RKO (cell line): ENCODE results near the gene FHAD1.
A peak's percentile ranks its signal among the peaks of the same experiment; 100 is the strongest.
"Not testable (repeated sequence)": the region's sequence is repeated elsewhere in the genome, so short reads cannot be mapped to it uniquely, and the experiment has no call there.

Experiments used
- DNase-seq: peaks from one replicate; pipeline ENCODE4 v3.0.0-alpha.2; 2016; ENCODE audit warnings: low spot score

FHAD1 gene

GRCh38 chr1:15276691-15277446, 29.8 kb downstream of the FHAD1 start:
- no peak for DNase-seq

DNA sequence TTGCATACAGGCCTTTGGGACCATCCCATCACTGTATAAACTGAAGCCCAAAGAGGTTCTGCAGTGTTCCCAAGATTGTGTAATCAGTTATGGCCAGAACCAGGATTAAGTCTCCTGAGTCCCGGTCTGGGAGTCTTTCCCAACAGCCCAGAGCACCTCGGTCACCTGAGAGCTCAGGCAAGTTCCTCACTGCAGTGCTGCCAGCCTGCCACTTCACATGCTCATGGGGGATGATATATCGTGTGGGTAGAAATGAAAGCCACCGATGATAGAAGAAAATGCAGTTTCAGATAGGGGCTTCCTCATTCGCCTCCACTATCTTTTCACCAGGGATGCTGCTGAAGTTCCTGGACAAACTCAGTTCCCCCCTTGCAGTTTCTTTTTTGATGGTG, 30.4 kb downstream of the FHAD1 start:
- DNase-seq = no peak

- DNase-seq = no peak
Measured at GRCh38 chr1:15277933-15278332, 30.9 kb downstream of the FHAD1 start.

DNA sequence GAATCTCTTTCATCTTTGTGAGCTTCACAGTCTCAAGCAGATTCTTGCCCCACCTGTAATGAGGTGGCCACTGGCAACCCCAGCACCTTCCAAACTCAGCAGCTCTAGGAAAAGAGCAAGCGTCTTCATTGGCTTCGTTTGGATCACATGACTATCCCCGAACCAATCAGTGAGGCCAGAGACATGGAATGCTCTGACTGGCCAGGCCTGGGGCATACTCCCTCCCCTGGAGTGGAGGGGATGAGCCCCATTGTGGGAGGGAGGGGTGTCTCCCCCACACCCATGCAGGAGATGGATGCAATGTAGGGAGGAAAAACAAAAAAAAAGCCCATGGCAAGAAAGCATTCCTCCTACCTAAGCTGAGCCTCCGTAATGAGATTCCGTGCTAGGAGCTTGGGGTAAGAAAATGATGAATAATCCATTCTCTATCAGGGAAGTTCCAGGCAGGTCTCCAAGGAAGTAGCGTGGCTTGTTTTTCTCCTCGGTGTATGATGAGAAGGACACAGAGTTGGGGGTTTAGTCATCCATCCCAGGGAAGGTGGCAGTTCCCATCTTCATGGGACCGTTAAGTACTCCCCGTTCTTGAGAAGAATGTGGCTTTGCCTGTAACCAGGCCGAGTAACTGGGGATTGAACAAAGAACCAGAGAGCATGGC, 32.7 kb downstream of the FHAD1 start:
- DNase-seq = no peak

DNA sequence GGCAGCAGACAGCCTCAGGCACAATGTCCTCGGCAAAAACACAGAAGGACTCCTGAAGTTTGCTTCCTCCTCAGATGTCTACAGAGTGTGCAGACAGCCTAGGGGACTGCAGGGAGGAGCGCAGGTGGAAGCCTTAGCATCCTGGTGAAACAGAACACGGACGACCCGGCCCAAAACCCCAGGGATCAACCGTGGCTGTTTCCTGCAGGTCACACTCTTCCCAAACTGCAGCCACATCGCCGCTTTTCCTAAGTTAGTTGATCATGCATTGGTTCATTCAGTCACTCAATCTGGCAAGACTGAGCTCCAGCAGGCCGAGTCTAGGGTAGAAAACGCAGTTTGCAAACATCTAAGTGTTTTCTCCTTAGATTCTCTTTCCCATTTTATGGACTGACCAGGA, 33.4 kb downstream of the FHAD1 start:
- DNase-seq = no peak

GRCh38 chr1:15282038-15282437, 35.0 kb downstream of the FHAD1 start:
- DNase-seq = no peak

DNA sequence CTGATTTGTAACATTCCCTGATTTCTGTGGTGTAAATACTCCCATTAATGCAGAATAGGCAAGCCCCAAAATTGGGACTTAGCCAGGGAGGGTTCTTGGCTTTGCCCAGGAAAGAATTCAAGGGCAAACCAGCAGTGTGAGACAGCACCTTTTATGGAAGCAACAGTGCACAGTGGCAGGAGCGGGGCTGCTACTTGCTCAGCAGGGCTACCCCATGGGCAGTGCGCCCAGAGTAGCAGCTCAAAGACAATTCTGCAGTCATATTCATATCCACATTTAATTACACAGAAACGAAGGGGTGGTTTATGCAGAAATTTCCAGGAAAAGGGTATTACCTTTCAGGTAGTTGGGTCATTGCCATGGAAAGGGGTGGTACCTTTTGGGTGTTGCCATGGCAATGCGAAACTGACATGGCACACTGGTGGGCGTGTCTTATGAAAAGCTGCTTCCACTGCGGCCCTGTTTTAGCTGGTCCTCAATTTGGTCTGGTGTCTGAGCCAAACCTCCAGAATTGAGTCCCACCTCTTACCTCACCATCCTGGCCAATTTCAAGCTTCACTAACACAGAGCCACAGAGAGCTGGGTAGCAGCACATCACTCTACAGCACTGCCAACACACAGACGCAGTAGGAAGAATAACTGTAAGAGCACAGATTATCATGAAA, 35.9 kb downstream of the FHAD1 start:
- no peak for DNase-seq

DNA sequence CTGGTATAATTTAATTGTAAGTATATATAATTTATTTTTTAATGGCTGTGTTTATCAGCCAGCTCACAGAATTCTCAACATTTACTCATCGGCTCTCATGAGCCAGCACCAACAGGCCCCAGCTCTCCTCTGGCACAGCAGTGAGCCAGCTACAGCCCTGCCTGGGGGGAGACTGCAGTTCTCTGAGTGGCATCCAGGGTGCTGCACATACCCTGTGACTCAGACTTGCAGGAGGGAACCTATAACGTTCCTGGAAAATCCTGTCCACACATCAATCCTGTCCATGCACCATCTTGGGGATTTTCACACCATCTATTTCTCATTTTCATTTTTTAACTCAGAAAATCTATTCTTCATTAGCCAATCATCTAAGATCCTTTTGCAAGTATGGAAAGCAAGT, 36.5 kb downstream of the FHAD1 start:
- peak; percentile 63 for DNase-seq

DNA sequence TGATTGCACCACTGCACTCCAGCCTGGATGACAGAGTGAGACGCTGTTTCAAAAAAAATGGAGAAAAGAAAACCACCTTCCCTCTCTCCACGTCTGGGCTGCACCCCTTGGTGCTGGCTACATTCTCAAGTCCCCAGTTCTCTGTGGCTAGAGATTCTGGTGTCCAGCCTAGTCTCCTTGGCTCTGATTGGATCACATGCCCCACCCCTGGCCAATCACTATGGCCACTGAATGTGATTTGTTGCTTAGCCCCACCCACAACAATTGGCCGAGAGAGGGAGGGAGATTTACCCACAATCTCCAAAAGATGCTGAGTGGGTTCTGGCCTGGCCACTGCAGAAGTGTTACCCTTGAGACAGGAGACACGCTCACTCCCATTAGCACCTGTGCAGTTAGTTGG, 39.4 kb downstream of the FHAD1 start:
- no peak for DNase-seq

DNA sequence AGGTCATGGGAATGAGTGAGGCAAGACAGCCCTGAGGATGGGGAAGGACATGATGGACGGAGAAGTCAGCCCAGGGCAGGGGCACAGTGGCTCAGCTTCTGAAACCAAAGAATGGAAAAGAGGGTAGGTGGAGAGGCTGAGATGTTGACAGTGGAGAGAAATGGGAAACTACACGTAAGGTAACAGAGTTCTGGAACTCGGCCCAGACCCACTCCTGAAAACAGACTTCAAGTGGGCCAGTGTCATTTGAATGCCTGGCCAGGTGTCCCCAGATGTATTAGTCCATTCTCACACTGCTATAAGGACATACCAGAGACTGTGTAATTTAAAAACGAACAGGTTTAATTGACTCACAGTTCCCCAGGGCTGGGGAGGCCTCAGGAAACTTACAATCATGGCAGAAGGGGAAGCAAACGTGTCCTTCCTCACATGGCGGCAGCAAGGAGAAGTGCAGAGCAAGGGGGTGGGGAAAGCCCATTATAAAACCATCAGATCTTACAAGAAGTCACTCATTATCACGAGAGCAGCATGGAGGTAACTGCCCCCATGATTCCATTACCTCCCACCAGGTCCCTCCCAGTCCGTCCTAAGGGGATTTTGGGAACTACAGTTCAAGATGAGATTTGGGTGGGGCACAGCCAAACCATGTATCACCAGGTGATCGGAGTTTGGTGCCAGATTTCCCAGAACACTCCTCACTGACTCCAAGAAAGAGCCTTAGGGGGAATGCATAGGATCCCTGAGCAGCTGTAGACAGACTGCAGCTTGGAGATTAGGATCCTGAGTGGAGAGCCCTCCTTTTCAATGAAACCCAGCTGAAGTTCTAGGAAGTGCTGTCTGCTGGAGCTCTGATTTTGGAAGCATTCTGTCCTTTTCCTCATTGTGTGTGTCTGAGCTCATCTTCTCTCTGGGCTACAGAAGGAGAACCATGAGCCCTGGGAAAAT, 40.3 kb downstream of the FHAD1 start:
- DNase-seq = no peak

DNA sequence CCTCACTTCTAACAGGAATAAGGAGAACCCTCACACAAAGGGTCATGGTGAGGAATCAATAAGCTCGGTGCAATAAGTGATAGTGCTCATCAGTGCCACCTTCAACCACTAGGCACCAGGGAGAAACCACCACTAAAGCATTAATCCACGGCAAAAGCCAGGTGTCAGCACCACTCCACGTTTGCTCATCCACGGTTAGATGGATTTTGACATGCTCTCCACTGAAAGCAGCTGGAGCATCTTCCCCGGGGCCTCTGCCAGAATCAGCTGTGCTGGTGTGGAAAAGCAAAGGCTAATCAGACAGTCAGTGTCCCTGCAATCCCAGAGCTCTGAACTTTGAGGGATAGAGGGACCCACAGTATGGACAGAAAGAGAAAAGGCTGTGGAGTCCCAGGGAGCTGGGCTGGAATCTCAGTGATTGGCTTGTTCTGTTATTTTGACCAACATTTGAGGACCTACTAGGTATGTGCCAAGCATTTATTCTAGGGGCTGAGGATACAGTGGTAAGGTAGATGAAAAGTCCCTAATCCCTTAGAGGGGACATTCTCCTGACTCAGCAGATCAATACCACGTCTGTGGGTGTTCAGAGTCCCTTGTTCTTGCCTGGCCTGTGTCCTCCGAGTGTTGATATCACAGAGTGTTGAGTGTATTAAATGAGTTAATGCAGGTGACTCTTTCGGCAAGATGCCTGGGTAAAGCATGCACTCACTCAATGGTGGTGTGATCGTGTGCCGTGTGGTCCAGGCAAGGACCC, 41.3 kb downstream of the FHAD1 start:
- no peak for DNase-seq

DNA sequence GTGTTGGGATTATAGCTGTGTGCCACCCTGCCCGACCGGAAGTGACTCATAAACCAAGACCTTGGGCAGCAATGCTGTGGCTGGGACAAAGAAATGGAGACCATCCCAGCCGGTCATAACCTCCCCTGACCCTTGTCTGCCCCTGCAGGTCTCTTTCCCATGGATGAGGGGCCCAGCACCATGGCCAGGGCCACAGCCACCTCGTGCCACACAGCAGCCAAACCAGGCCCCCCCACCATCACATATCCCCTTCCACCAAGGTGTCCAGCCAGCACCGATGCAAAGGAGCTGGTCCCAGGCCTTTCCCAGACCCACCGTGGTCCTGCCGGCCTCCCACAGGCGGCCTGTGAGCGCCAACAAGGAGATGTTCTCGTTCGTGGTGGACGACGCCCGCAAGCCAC, 42.2 kb downstream of the FHAD1 start:
- DNase-seq = peak; percentile 11

- peak; percentile 74 for DNase-seq
Measured at GRCh38 chr1:15290382-15290781, 43.4 kb downstream of the FHAD1 start.

DNA sequence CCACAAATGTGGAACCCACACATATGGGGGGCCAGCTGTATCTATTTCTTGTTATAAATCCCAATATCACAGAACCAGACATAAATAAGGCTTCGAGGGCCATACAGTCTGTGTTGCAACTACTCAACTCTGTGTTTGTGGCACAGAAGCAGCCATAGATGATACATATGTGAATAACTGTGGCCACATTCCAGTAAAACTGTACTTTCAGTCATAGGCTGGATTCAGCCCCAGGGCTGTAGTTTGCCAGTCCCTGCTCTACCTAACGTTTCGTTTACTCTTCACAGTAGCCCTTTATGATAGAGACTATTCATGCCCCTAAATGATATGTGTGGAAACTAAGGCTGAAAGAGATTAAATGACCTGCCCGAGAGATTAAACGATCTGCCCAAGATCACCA, 48.7 kb downstream of the FHAD1 start:
- DNase-seq = no peak

DNA sequence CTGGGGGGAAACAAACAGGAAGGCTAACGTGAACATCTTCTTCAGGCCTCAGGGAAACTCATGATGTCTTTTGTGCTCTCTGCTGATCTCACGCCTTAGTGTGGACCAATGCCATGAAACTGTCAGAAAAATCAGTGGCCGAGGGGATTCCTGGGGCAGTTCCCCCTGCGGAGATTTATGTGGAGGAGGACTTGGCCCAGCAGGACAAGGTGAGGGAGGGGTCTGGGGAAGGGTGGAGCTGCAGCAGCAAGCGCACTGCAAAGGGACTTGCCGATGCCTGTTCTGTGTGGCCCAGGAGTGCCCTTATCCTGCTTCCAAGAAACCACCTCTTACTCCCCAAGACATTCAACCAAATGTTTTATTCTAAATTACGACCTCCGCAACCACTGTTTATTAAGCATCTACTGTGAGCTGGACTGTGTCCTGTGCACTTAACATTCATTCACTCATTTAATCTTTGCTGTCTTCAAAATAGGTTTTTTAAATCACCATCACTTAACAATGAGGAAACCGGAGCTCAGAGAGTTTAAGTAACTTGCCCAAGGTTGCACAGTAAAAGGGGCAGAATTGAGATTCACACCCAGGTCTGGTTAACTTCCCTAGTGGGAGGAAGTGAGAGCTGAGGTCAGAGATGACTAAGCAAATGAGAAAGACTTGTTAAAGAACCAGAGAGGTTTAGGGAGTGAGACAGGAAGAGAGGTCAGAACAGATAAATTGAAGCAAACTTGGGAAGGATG, 49.7 kb downstream of the FHAD1 start:
- peak; percentile 55 for DNase-seq

GRCh38 chr1:15297975-15298374, 51.0 kb downstream of the FHAD1 start:
- DNase-seq = not testable (repeated sequence)

GRCh38 chr1:15299179-15299578, 52.2 kb downstream of the FHAD1 start:
- DNase-seq = no peak

GRCh38 chr1:15299806-15300205, 52.8 kb downstream of the FHAD1 start:
- no peak for DNase-seq

- no peak for DNase-seq
Measured at GRCh38 chr1:15303935-15304334, 56.9 kb downstream of the FHAD1 start.

GRCh38 chr1:15304708-15305467, 57.9 kb downstream of the FHAD1 start:
- DNase-seq = peak; percentile 49
